T-helper 1 cell treated with Interleukin-12 subunit alpha and Interleukin-12 subunit beta and Interleukin-4 antibody, amounts not matched to agents 30 μg/mL and 1 μg/mL, for 36 hours (primary cell): ENCODE results near the gene RASSF10.

ENCODE experiments used
- H3K27ac Mint-ChIP-seq: one replicate; pipeline ENCODE4 v1.8.0; 2021; ENCODE audit warnings: mild to moderate bottlenecking, mixed read lengths
- H3K27me3 Mint-ChIP-seq: one replicate; pipeline ENCODE4 v1.8.0; 2021; ENCODE audit warnings: low read depth, mixed read lengths
- H3K36me3 Mint-ChIP-seq: one replicate; pipeline ENCODE4 v1.8.0; 2021; ENCODE audit warnings: low read depth, mixed read lengths
- H3K4me1 Mint-ChIP-seq: one replicate; pipeline ENCODE4 v1.8.0; 2021; ENCODE audit warnings: low read depth, mixed read lengths
- H3K4me3 Mint-ChIP-seq: one replicate; pipeline ENCODE4 v1.8.0; 2021; ENCODE audit warnings: mild to moderate bottlenecking, moderate library complexity, mixed read lengths
- H3K9me3 Mint-ChIP-seq: one replicate; pipeline ENCODE4 v1.8.0; 2021; ENCODE audit warnings: mixed read lengths

The RASSF10 gene

DNA sequence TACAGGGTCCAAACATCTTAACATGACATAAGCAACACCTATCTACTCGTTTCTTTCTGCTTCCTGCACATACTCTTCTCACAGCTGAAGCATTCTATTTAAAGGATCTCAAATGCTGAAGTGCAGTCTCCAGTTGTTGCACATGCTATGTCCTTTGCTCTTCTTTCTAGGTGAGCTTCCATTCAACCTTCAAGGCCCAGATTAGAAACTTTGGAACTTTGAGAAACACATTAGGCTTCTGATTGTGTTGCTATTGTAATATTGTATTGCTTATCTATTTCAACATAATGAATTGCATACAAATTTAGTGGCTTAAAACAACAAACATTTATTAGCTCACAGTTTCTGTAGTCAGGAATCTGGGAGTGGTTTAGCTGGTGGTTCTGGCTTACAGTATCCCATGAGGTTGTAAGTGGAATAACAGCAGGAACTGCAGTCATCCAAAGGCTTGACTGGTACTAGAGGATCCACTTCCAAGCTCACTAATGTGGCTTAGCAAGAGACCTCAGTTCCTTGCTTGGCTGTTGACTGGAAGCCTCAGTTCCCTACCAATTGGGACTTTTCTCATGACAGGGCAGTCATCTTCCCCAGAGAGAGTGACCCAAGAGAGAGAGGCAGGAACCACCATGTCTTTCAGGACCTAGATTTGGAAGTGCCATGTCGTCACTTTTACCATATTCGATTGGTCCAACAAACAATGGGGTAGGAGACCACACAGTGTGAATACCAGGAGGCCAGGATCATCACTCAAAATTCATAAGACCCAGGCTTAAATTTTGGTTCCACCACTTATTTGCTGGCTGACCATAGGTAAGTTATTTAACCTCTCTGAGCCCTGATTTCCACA, 27.2 kb upstream of the RASSF10 start:
- Mint-ChIP-seq H3K27me3 (peaks cover 7% of the 10 kb centered on the region), H3K4me1 (no peaks in the 10 kb centered on the region), H3K27ac (no peak overlapping the region), H3K4me3 (no peak overlapping the region), H3K36me3 (no peaks in the 10 kb centered on the region), H3K9me3 (no peaks in the 10 kb centered on the region)

DNA sequence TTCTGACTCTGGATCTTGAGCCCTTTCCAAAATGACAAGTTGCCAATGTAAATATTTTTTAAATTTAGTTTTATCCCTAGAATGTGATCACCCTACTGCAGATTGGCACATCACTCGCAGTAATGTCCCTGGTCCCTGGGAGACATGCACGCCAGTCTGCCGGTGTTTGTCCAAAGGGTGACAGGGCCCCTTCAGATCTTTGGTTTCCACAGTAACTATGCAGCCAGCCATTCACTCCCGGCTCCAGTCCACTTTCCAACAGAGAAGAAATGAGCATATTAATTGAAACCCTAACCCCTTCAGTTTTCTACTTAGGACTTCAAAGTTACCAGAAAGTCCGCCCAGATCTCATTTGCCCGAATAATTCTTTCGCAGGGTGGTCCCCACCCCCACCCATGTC, 25.8 kb upstream of the RASSF10 start:
- Mint-ChIP-seq H3K9me3 (no peaks in the 10 kb centered on the region), H3K27me3 (peaks cover 4% of the 10 kb centered on the region), H3K4me3 (no peak overlapping the region), H3K4me1 (no peaks in the 10 kb centered on the region), H3K27ac (no peak overlapping the region), H3K36me3 (no peaks in the 10 kb centered on the region)

DNA sequence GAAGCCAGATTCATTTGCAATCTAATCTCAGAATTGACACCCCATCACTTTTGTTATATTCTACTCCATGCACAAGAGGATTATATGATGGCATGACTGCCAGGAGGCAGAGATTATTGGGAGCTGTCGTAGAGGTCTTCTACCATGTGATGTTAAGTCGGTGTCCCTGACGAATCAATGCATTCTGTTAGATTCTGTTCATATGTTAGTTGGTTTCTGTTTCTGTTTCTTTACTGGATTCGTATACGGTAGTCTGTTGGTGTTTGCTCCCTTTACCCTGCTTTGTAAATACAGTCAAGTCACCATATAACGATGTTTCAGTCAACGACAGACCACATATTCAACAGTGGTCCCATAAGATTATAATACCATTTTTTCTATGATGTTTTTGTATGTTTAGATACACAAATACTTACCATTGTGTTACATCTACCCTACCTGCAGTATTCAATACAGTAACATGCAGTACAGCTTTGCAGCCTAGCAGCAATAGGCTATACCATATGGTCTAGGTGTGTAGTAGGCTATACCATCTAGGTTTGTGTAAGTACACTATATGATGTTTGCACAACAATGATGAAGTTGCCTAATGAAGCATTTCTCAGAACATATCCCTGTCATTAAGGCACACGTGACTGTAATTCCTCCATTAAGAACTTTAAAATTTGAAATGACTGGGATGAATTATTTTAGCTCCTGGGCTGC, 22.8 kb upstream of the RASSF10 start:
- H3K4me3 Mint-ChIP-seq: no peak overlapping the region
- H3K27ac Mint-ChIP-seq: no peak overlapping the region
- H3K9me3 Mint-ChIP-seq: no peaks in the 10 kb centered on the region
- H3K36me3 Mint-ChIP-seq: no peaks in the 10 kb centered on the region
- H3K4me1 Mint-ChIP-seq: no peaks in the 10 kb centered on the region
- H3K27me3 Mint-ChIP-seq: no peaks in the 10 kb centered on the region

DNA sequence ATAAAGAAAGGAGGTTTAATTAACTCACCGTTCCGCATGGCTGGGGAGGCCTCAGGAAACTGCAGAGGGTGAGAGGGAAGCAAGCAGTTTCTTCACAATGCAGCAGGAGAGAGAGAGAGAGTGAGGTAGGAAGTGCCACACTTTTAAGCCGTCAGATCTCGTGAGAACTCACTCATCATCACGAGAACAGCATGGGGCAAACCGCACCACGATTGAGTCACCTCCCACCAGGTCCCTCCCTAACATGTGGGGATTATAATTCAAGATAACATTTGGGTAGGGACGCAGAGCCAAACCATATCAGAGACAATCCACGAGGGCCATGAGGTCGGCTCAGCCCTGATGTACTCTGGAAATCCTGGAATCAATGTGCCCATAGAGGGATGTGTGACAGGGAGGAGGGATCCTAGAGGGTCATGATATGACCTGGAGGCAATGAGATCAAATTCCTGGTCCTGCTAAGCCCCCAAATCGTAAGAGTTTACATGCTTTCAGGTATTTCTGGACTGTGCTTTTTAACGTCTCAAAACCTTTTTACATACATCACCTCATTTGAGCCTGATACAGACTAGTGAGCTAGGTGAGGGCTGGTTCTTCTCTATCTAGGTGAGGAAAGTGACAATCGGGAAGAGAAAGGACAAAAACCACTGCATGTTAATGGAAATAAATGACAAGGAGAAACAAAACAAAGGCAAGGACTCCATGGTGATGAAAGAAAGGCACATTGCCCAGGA, 19.5 kb upstream of the RASSF10 start:
- no peaks in the 10 kb centered on the region for H3K36me3 Mint-ChIP-seq
- no peak overlapping the region for H3K27ac Mint-ChIP-seq
- no peak overlapping the region for H3K4me3 Mint-ChIP-seq
- H3K27me3 Mint-ChIP-seq: peaks cover 9% of the 10 kb centered on the region
- H3K9me3 Mint-ChIP-seq: no peaks in the 10 kb centered on the region
- no peaks in the 10 kb centered on the region for H3K4me1 Mint-ChIP-seq

DNA sequence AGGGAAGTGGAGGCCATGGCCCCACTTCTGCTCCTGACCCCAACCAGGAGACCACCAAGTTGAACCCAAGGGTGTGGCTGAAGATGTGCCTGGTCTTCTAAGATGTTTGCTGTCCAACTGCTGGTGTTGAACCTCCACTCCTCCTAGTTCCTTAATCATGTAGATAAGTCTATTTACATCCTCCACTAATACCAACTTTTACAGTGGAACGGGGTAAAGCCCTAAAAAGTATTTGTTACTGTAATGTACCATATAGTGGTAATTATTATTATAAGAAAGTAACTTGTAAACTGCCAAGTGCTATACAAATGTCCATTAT, 19.0 kb upstream of the RASSF10 start:
- Mint-ChIP-seq H3K9me3 (no peaks in the 10 kb centered on the region), H3K4me1 (no peaks in the 10 kb centered on the region), H3K4me3 (no peak overlapping the region), H3K27ac (no peak overlapping the region), H3K27me3 (peaks cover 9% of the 10 kb centered on the region), H3K36me3 (no peaks in the 10 kb centered on the region)

GRCh38 chr11:12991426-12991825, 17.7 kb upstream of the RASSF10 start:
- Mint-ChIP-seq H3K4me1 (no peaks in the 10 kb centered on the region), H3K9me3 (no peaks in the 10 kb centered on the region), H3K27ac (no peak overlapping the region), H3K36me3 (no peaks in the 10 kb centered on the region), H3K27me3 (peaks cover 9% of the 10 kb centered on the region), H3K4me3 (no peak overlapping the region)

- Mint-ChIP-seq H3K36me3 (no peaks in the 10 kb centered on the region), H3K9me3 (no peaks in the 10 kb centered on the region), H3K4me1 (no peaks in the 10 kb centered on the region)
Measured at GRCh38 chr11:12993626-12994025, 15.5 kb upstream of the RASSF10 start.

GRCh38 chr11:12994476-12994875, 14.6 kb upstream of the RASSF10 start:
- no peak overlapping the region for H3K4me3 Mint-ChIP-seq
- H3K36me3 Mint-ChIP-seq: no peaks in the 10 kb centered on the region
- H3K27ac Mint-ChIP-seq: no peak overlapping the region
- no peaks in the 10 kb centered on the region for H3K4me1 Mint-ChIP-seq
- H3K27me3 Mint-ChIP-seq: peaks cover 15% of the 10 kb centered on the region
- no peaks in the 10 kb centered on the region for H3K9me3 Mint-ChIP-seq

More at GRCh38 chr11:12993626-12994025, 15.5 kb upstream of the RASSF10 start:
- Mint-ChIP-seq H3K4me3 (no peak overlapping the region), H3K27me3 (peaks cover 12% of the 10 kb centered on the region), H3K27ac (no peak overlapping the region)

GRCh38 chr11:12995188-12995587, 13.9 kb upstream of the RASSF10 start:
- H3K36me3 Mint-ChIP-seq: no peaks in the 10 kb centered on the region
- H3K4me1 Mint-ChIP-seq: no peaks in the 10 kb centered on the region
- H3K27ac Mint-ChIP-seq: no peak overlapping the region
- no peak overlapping the region for H3K4me3 Mint-ChIP-seq
- peaks cover 15% of the 10 kb centered on the region for H3K27me3 Mint-ChIP-seq
- no peaks in the 10 kb centered on the region for H3K9me3 Mint-ChIP-seq

DNA sequence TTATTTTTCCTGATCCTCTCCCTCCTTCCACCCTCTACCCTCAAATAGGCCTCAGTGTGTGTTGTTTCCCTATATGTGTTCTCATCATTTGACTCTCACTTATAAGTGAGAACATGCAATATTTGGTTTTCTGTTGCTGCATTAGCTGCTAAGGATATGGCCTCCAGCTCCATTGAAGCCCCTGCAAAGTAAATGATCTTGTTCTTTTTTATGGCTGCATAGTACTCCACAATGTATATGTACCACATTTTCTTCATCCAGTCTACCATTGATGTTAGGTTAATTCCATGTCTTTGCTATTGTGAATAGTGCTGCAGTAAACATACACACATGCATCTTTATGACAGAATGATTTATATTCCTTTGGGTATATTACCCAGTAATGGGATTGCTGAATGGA, 13.3 kb upstream of the RASSF10 start:
- no peaks in the 10 kb centered on the region for H3K9me3 Mint-ChIP-seq
- no peaks in the 10 kb centered on the region for H3K4me1 Mint-ChIP-seq
- no peaks in the 10 kb centered on the region for H3K36me3 Mint-ChIP-seq
- peaks cover 15% of the 10 kb centered on the region for H3K27me3 Mint-ChIP-seq
- H3K27ac Mint-ChIP-seq: no peak overlapping the region
- no peak overlapping the region for H3K4me3 Mint-ChIP-seq

- Mint-ChIP-seq H3K36me3 (no peaks in the 10 kb centered on the region), H3K27ac (no peak overlapping the region), H3K27me3 (peaks cover 15% of the 10 kb centered on the region), H3K4me3 (no peak overlapping the region), H3K4me1 (no peaks in the 10 kb centered on the region), H3K9me3 (no peaks in the 10 kb centered on the region)
Measured at GRCh38 chr11:12997168-12997567, 11.9 kb upstream of the RASSF10 start.

DNA sequence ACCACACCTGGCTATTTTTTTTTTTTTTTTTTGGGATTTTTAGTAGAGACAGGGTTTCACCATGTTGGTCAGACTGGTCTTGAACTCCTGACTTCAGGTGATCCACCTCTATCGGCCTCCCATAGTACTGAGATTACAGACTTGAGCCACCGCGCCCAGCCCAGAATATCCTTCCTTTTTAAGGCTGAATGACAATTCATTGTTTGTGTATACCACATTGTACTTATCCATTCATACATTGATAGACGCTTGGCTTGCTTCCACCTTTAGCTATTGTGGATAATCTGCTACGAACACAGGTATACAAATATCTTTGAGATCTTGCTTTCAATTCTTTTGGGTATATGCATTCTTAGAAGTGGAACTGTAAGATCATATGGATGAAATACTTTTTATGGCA, 10.8 kb upstream of the RASSF10 start:
- Mint-ChIP-seq H3K36me3 (no peaks in the 10 kb centered on the region), H3K9me3 (no peaks in the 10 kb centered on the region), H3K27ac (no peak overlapping the region), H3K4me1 (no peaks in the 10 kb centered on the region), H3K4me3 (no peak overlapping the region), H3K27me3 (peaks cover 22% of the 10 kb centered on the region)

GRCh38 chr11:12999597-12999996, 9.5 kb upstream of the RASSF10 start:
- no peak overlapping the region for H3K27ac Mint-ChIP-seq
- no peaks in the 10 kb centered on the region for H3K4me1 Mint-ChIP-seq

GRCh38 chr11:13000116-13000515, 9.0 kb upstream of the RASSF10 start:
- Mint-ChIP-seq H3K4me1 (no peaks in the 10 kb centered on the region), H3K27ac (no peak overlapping the region), H3K27me3 (peaks cover 24% of the 10 kb centered on the region), H3K4me3 (no peak overlapping the region), H3K9me3 (no peaks in the 10 kb centered on the region), H3K36me3 (no peaks in the 10 kb centered on the region)

More at GRCh38 chr11:12999597-12999996, 9.5 kb upstream of the RASSF10 start:
- H3K27me3 Mint-ChIP-seq: peaks cover 24% of the 10 kb centered on the region
- H3K4me3 Mint-ChIP-seq: no peak overlapping the region
- no peaks in the 10 kb centered on the region for H3K9me3 Mint-ChIP-seq
- H3K36me3 Mint-ChIP-seq: no peaks in the 10 kb centered on the region

GRCh38 chr11:13000721-13001120, 8.4 kb upstream of the RASSF10 start:
- Mint-ChIP-seq H3K27me3 (peaks cover 27% of the 10 kb centered on the region), H3K36me3 (no peaks in the 10 kb centered on the region)

More at GRCh38 chr11:13000721-13001120, 8.4 kb upstream of the RASSF10 start:
- Mint-ChIP-seq H3K4me1 (no peaks in the 10 kb centered on the region), H3K9me3 (no peaks in the 10 kb centered on the region), H3K4me3 (no peak overlapping the region), H3K27ac (no peak overlapping the region)
